GM10266 (cell line): ENCODE results near the gene DPH7.

Experiments
- DNase-seq: peaks from one replicate; pipeline ENCODE4 v3.0.0; 2012; ENCODE audit errors: extremely low spot score
- TF ChIP-seq, protein P1 (sequence below): IDR thresholded peaks from 2 replicates; pipeline ENCODE4 v1.5.1; 2012; ENCODE audit warnings: mild to moderate bottlenecking, low read depth; ENCODE audit not compliant: control insufficient read depth, insufficient read depth; ENCODE audit errors: missing control alignments

DPH7 gene

DNA sequence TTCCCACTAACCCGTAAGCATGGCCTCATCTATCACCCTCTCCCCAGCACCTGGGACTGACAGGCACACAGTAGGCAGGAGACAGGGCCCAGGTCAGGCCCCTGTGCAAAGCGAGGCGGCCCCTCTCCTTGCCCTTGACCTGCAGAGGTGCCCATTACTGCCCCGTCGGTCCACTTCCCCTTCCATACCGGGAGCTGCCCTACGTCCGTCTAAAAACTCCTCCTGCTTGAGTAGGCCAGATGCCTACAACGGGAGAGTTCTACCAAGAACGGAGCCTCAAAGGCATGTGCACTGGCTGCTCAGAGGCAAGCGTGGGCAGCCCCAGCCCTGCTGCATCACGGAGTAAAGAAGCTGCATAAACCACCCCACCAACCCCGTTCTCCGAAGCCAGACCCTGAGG lies 4.6 kb upstream of the DPH7 start:
- TF ChIP-seq, protein P1, sequence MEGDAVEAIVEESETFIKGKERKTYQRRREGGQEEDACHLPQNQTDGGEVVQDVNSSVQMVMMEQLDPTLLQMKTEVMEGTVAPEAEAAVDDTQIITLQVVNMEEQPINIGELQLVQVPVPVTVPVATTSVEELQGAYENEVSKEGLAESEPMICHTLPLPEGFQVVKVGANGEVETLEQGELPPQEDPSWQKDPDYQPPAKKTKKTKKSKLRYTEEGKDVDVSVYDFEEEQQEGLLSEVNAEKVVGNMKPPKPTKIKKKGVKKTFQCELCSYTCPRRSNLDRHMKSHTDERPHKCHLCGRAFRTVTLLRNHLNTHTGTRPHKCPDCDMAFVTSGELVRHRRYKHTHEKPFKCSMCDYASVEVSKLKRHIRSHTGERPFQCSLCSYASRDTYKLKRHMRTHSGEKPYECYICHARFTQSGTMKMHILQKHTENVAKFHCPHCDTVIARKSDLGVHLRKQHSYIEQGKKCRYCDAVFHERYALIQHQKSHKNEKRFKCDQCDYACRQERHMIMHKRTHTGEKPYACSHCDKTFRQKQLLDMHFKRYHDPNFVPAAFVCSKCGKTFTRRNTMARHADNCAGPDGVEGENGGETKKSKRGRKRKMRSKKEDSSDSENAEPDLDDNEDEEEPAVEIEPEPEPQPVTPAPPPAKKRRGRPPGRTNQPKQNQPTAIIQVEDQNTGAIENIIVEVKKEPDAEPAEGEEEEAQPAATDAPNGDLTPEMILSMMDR = no peak
- no peak for DNase-seq

DNA sequence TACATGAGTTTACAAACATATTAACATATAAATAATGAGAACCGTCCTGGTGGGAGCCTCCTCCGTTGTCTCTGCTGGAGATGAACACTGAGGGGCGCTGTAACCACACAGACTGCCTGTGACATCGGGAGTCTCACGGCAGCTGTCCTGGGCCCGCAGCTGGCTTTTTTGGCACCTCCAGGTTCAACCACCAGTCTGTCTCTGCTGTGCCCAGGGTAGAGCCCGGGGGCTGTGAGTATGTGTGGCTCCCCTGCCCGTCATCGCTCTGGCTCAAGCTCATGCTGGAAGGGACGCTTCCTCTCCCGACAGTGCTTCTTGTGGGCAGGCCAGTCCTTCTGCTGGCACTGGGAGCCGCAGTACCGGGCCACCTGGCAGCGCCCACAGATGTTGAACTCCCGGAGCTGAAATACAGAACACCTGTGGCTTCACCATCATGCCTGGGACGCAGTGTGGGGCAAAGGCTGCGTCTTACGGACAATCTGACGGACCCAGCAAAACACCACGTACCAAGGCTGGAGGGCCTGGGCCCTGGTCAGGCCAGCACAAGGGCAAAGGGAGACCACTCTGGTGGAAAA lies 3.6 kb upstream of the DPH7 start:
- no peak for DNase-seq
- TF ChIP-seq, protein P1 = no peak

DNA sequence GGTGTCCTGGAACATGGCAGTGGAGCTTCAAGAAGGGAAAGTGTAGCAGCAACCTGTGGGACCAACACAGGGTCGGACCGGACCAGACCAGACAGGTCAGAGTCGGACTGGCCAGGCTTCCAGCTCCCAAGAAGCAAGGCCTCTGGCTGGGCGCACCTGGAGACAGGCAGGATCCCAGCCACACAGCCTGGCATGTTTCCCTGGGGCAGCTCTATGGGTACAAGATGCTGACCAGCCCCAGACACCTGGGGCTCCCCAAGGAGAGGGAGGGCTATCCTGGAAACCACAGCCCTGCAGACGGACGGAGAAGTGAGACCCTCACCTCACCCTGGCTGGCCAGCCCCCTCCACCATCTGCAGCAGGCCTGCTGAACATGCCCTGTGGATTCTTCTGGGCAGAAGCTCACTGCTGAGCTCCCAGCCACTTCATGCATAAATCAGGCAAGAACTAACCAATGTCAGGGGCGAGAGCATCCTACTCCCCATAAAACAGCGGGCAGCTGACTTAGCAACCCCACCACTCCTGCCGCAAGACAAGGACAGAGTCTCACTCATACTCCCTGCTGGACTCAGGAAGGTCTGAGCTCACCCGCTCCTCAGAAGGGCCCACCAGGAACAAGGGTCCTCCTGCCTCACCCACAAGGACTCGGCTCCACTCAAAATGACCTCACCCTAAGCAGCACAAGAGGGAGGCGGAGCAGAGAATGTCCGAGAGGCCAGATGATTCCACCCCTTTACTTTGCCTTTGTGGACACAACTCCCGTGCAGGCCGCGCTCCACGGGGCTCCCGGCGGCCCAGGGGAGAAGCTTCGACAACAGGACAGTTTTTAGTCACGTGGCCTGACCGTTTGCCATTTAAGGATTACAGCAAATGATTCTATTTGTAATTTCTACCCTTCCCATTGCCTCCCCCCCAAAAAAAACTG lies 2.9 kb upstream of the DPH7 start:
- DNase-seq = no peak
- TF ChIP-seq, protein P1 = no peak

DNA sequence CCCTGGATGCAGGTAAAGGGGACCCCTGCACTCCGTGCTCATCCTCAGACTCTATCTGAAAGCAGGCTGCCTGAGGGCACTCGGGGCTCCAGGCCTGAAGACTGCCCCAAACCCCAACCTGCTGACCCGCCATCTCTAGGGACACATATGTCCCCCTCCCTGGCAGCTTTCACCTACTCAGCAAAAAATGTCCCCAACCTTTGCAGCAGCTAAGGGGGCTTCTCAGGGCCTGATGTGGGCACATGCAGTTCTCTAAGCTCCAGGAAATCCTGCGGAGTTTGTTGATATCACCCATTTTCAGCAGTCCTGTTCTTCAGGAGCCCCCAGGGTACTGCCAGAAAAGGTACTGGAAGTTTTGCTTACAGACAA lies 2.2 kb upstream of the DPH7 start:
- DNase-seq = no peak
- TF ChIP-seq, protein P1 = no peak

DNA sequence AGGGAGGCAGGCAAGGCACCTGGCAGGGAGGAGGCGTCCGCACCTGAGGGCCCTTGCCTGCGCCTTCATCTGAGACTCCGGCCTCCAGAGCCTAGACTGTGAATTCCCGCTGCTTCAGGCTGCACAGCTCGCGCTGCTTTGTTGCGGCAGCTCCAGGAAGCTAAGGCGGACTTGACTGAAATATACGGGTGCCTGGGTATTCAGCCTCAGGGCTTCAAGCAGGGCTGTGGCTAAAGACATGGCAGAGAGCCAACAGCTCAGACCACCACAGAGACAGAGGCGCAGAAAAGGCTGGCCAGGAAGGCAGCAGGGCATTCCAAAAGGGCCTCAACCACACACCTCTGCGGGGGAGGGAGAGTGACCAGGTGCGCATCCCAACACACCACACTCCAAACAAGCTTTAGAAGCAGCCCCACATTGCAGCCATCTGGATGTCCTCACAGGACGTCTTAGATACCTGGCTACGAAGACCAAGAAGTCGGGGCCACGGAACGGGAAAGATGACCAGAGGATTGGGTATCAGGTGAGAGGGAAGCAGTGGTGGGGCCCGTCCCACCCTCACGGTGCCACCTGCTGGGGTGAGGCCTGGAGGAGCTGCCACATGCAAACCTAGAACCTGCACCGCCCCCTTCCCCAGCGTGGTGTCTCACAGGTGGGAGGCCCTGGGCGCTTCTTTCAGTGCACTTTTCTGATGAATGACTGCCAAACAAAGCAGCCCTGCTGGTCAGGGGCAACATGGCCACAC lies 1.7 kb upstream of the DPH7 start:
- no peak for DNase-seq
- TF ChIP-seq, protein P1 = no peak

DNA sequence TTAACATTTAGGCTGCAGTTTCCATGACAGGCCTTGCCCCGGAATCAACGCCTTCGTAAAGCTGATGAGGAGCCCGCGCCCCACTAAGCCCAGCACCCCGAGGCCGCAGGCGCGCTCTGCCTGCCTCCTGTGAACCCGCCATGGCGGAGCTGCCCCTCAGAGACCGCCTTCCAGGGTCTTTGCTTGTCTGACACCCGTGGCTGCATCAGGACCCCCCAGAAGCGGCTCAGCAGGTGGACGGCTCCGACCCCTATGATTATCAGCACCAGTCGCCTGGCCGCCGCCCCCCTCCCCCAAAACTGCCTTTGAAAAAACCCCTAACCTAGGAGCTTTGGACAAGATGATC lies 507 bp upstream of the DPH7 start:
- DNase-seq = no peak
- TF ChIP-seq, protein P1 = no peak
